PC-9 (cell line): Measurements from ENCODE around the gene CRYGN. TPM values are rescaled to one million over a fixed set of nuclear protein-coding genes. Genes with fewer than 3 reads are reported as not detected.

Experiments used
- BruUV-seq: library from RNA; stranded (reverse); fragments of 400-500 nt; replicated peaks from 2 replicates; lab custom pipeline; 2021; lab: Mats Ljungman, UMichigan
- CTCF ChIA-PET: fragments of 300-600 bp; sonication (Branson Sonifier 250); formaldehyde crosslinking; loops from one replicate; lab custom pipeline; 2022; ENCODE audit warnings: antibody characterized with exemption; lab: Charles Lee
- POLR2A ChIA-PET: fragments of 300-600 bp; sonication (Branson Sonifier 250); formaldehyde crosslinking; loops from one replicate; lab custom pipeline; 2022; ENCODE audit warnings: antibody characterized with exemption; ENCODE audit not compliant: unreplicated experiment; lab: Charles Lee
- DNase-seq, 2 experiments: peaks; one replicate each; pipeline versions ENCODE4 v3.0.0 to v3.0.0-alpha.2; 2015 to 2022; ENCODE audit warnings: mixed read lengths in 1 of 2
- H2AFZ ChIP-seq: fragments of 200-600 bp; sonication (generic); 2 replicates; pipeline ENCODE4 v1.8.1; 2017; ENCODE audit warnings: antibody characterized with exemption
- H3F3A ChIP-seq: fragments of 200-600 bp; sonication (generic); 2 replicates; pipeline ENCODE4 v1.8.1; 2017; ENCODE audit warnings: antibody characterized with exemption, mild to moderate bottlenecking, low read depth; ENCODE audit not compliant: insufficient read depth
- H3K27ac ChIP-seq: fragments of 200-600 bp; sonication (generic); 2 replicates; pipeline ENCODE4 v1.6.1; 2016; ENCODE audit warnings: mixed run types
- H3K27me3 ChIP-seq: fragments of 200-600 bp; sonication (generic); 2 replicates; pipeline ENCODE4 v1.6.1; 2016; ENCODE audit warnings: low read depth, mixed run types; ENCODE audit not compliant: insufficient read depth
- H3K36me3 ChIP-seq: fragments of 200-600 bp; sonication (generic); 2 replicates; pipeline ENCODE4 v1.6.1; 2016; ENCODE audit warnings: low read depth, mixed run types
- H3K4me1 ChIP-seq: fragments of 200-600 bp; sonication (generic); replicated peaks from 2 replicates; pipeline ENCODE4 v1.6.1; 2016; ENCODE audit warnings: mixed run types; ENCODE audit not compliant: insufficient read depth
- H3K4me2 ChIP-seq: fragments of 200-600 bp; sonication (generic); 2 replicates; pipeline ENCODE4 v1.6.1; 2017; ENCODE audit warnings: mixed run types
- H3K4me3 ChIP-seq: fragments of 200-600 bp; sonication (generic); 2 replicates; pipeline ENCODE4 v1.6.1; 2016; ENCODE audit warnings: mixed run types
- H3K79me2 ChIP-seq: fragments of 200-600 bp; sonication (generic); 2 replicates; pipeline ENCODE4 v1.6.1; 2017; ENCODE audit warnings: low read depth, mixed run types
- H3K9me2 ChIP-seq: fragments of 200-600 bp; sonication (generic); 2 replicates; pipeline ENCODE4 v1.8.1; 2017; ENCODE audit warnings: mild to moderate bottlenecking; ENCODE audit not compliant: insufficient read depth
- H3K9me3 ChIP-seq: fragments of 200-600 bp; sonication (generic); 2 replicates; pipeline ENCODE4 v1.8.1; 2016; ENCODE audit warnings: low read depth; ENCODE audit not compliant: insufficient read depth
- H4K20me1 ChIP-seq: fragments of 200-600 bp; sonication (generic); 2 replicates; pipeline ENCODE4 v1.8.1; 2017; ENCODE audit not compliant: insufficient read depth
- EZH2 ChIP-seq: fragments of 200-600 bp; sonication (generic); IDR thresholded peaks from 2 replicates; pipeline ENCODE4 v1.8.0; 2017; ENCODE audit warnings: antibody characterized with exemption, low read depth
- intact Hi-C: fragments of 100-400 bp; cut with micrococcal nuclease; formaldehyde crosslinking; loops from one replicate; pipeline ENCODE4 v1.10.0; 2022; ENCODE audit not compliant: unreplicated experiment
- total RNA-seq: library from RNA; stranded (reverse); gene quantifications from 2 replicates; pipeline ENCODE4 v1.2.3, GENCODE V29; 2021
- TF ChIP-seq, protein P1 (sequence below): fragments of 200-600 bp; sonication (generic); conservative IDR thresholded peaks from 2 replicates; pipeline ENCODE4 v1.6.1; 2017; ENCODE audit warnings: mixed run types, antibody characterized with exemption, mild to moderate bottlenecking, moderate library complexity

Gene CRYGN
- total RNA-seq, 1 experiment from 2014 or later = 1.0 TPM

- intact Hi-C loops = no loop called here
- no peak overlapping the region for H3K4me2 ChIP-seq
- H3F3A ChIP-seq = no peaks in the 10 kb centered on the region
- H3K4me3 ChIP-seq = no peak overlapping the region
- BruUV-seq = no TSS peak
- no peaks in the 10 kb centered on the region for H3K9me3 ChIP-seq
- no peaks in the 10 kb centered on the region for H4K20me1 ChIP-seq
- H3K27ac ChIP-seq = no peak overlapping the region
- H3K79me2 ChIP-seq = no peaks in the 10 kb centered on the region
- H3K27me3 ChIP-seq = no peaks in the 10 kb centered on the region
- H3K9me2 ChIP-seq = no peaks in the 10 kb centered on the region
- H2AFZ ChIP-seq = no peak overlapping the region
- TF ChIP-seq, protein P1, sequence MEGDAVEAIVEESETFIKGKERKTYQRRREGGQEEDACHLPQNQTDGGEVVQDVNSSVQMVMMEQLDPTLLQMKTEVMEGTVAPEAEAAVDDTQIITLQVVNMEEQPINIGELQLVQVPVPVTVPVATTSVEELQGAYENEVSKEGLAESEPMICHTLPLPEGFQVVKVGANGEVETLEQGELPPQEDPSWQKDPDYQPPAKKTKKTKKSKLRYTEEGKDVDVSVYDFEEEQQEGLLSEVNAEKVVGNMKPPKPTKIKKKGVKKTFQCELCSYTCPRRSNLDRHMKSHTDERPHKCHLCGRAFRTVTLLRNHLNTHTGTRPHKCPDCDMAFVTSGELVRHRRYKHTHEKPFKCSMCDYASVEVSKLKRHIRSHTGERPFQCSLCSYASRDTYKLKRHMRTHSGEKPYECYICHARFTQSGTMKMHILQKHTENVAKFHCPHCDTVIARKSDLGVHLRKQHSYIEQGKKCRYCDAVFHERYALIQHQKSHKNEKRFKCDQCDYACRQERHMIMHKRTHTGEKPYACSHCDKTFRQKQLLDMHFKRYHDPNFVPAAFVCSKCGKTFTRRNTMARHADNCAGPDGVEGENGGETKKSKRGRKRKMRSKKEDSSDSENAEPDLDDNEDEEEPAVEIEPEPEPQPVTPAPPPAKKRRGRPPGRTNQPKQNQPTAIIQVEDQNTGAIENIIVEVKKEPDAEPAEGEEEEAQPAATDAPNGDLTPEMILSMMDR = no peak
- no peak for TF ChIP-seq EZH2
- POLR2A ChIA-PET = no interaction called here
- DNase-seq = no peak
- peaks cover 8% of the 10 kb centered on the region for H3K4me1 ChIP-seq
- H3K36me3 ChIP-seq = no peaks in the 10 kb centered on the region
- CTCF ChIA-PET = no interaction called here
Observed at GRCh38 chr7:151384776-151385625, 54.9 kb downstream of the CRYGN start.

DNA sequence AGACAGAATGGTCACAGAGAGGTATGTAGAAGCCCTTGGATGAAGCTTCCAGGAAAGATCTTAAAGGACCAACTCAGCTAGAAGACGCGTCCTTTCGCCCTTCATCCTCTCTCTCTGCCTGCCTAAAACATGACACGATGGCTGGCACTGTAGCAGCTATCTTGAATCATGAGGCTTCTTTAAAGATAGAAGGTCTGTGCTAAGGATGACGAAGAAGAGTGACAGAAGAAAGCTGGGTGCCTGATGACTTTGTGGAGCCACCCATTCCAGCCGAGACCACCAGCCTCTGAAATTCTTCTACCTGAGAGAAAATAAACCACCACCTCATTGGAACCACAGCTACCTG, 55.6 kb downstream of the CRYGN start:
- no peak overlapping the region for H2AFZ ChIP-seq
- H3K27me3 ChIP-seq = no peaks in the 10 kb centered on the region
- TF ChIP-seq EZH2 = no peak
- TF ChIP-seq, protein P1 = no peak
- no peaks in the 10 kb centered on the region for H3K9me2 ChIP-seq
- BruUV-seq = no TSS peak
- H3K79me2 ChIP-seq = no peaks in the 10 kb centered on the region
- CTCF ChIA-PET = no interaction called here
- no peak for DNase-seq
- H3K4me3 ChIP-seq = no peak overlapping the region
- H3K36me3 ChIP-seq = no peaks in the 10 kb centered on the region
- POLR2A ChIA-PET = no interaction called here
- H3K9me3 ChIP-seq = no peaks in the 10 kb centered on the region
- H3K4me1 ChIP-seq = peaks cover 8% of the 10 kb centered on the region
- peaks cover 3% of the 10 kb centered on the region; the same call in 1 of the 2 replicates for H3F3A ChIP-seq
- intact Hi-C loops = no loop called here
- no peak overlapping the region for H3K27ac ChIP-seq
- H4K20me1 ChIP-seq = no peaks in the 10 kb centered on the region
- no peak overlapping the region for H3K4me2 ChIP-seq

GRCh38 chr7:151383638-151384351, 56.1 kb downstream of the CRYGN start:
- Histone ChIP-seq H3K27ac (no peak overlapping the region), H3K27me3 (no peaks in the 10 kb centered on the region), H3K9me3 (no peaks in the 10 kb centered on the region), H2AFZ (no peak overlapping the region), H3F3A (peaks cover 5% of the 10 kb centered on the region; the same call in 1 of the 2 replicates), H3K79me2 (no peaks in the 10 kb centered on the region), H3K9me2 (no peaks in the 10 kb centered on the region), H3K4me1 (peaks cover 8% of the 10 kb centered on the region), H3K4me3 (no peak overlapping the region), H3K4me2 (no peak overlapping the region), H4K20me1 (no peaks in the 10 kb centered on the region), H3K36me3 (no peaks in the 10 kb centered on the region)
- BruUV-seq = no TSS peak
- intact Hi-C loops = no loop called here
- ChIA-PET CTCF (interaction anchor here (0.6 kb wide), 1 partner anchor 34 kb away, joined by 5 read pairs; no protein-coding TSS in a partner anchor), POLR2A (interaction anchor here (0.7 kb wide), 1 partner anchor 317 kb away, joined by 7 read pairs; no protein-coding TSS in a partner anchor)
- no peak for TF ChIP-seq EZH2
- TF ChIP-seq, protein P1 = no peak
- no peak for DNase-seq
